C4-2B (cell line): ENCODE data around the gene SNU13.

Source experiments
- ZFX ChIP-seq: fragments of 450-650 bp; IDR thresholded peaks from 2 replicates; pipeline ENCODE4 v1.6.1; 2017
- TF ChIP-seq, protein P1 (sequence below): fragments of 450-650 bp; conservative IDR thresholded peaks from 2 replicates; pipeline ENCODE4 v1.5.1; 2017; ENCODE audit warnings: mild to moderate bottlenecking

DNA sequence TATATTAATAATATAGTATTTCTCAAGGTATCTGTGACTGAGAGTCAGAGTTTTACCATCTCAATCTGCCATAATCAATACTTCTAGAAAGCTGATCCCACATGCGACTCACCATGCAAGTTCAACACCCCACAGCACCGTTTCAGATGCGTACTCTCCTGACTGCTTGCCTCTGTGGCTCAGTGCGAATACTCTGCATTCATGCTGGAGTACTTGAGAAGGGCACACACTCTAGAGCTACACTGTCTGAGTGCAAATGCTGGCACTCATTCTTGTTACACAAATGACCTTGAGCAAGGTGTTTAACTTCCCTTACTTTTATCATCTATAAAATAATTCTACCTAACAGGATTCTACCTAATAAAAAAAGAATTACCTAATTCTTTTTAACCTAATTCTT, 12.5 kb downstream of the SNU13 start:
- TF ChIP-seq, protein P1, sequence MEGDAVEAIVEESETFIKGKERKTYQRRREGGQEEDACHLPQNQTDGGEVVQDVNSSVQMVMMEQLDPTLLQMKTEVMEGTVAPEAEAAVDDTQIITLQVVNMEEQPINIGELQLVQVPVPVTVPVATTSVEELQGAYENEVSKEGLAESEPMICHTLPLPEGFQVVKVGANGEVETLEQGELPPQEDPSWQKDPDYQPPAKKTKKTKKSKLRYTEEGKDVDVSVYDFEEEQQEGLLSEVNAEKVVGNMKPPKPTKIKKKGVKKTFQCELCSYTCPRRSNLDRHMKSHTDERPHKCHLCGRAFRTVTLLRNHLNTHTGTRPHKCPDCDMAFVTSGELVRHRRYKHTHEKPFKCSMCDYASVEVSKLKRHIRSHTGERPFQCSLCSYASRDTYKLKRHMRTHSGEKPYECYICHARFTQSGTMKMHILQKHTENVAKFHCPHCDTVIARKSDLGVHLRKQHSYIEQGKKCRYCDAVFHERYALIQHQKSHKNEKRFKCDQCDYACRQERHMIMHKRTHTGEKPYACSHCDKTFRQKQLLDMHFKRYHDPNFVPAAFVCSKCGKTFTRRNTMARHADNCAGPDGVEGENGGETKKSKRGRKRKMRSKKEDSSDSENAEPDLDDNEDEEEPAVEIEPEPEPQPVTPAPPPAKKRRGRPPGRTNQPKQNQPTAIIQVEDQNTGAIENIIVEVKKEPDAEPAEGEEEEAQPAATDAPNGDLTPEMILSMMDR: no peak
- TF ChIP-seq ZFX: no peak
